MM.1S (cell line): ENCODE data around the gene AVL9.

Source experiments
- DNase-seq: peaks from one replicate; pipeline ENCODE4 v3.0.0-alpha.2; 2015
- H2AFZ ChIP-seq: fragments of 300-600 bp; sonication (generic); 2 replicates; pipeline ENCODE4 v1.6.0; 2016; ENCODE audit warnings: antibody characterized with exemption, low read length
- H3F3A ChIP-seq: fragments of 300-600 bp; sonication (generic); 2 replicates; pipeline ENCODE4 v1.6.1; 2016; ENCODE audit warnings: mild to moderate bottlenecking, antibody characterized with exemption, low read length, moderate library complexity, mixed read lengths; ENCODE audit not compliant: insufficient read depth
- H3K27ac ChIP-seq: fragments of 300-600 bp; sonication (generic); 2 replicates; pipeline ENCODE4 v1.5.1; 2016; ENCODE audit warnings: mild to moderate bottlenecking, low read length
- H3K27me3 ChIP-seq: fragments of 300-600 bp; sonication (generic); replicated peaks from 2 replicates; pipeline ENCODE4 v1.6.0; 2016; ENCODE audit warnings: low read length; ENCODE audit not compliant: insufficient read depth
- H3K36me3 ChIP-seq: fragments of 300-600 bp; sonication (generic); replicated peaks from 2 replicates; pipeline ENCODE4 v1.6.1; 2016; ENCODE audit warnings: mild to moderate bottlenecking, low read length, mixed read lengths; ENCODE audit not compliant: insufficient read depth
- H3K4me1 ChIP-seq: fragments of 300-600 bp; sonication (generic); 2 replicates; pipeline ENCODE4 v1.6.1; 2016; ENCODE audit warnings: low read length, mixed read lengths
- H3K4me2 ChIP-seq: fragments of 300-600 bp; sonication (generic); 2 replicates; pipeline ENCODE4 v1.6.0; 2016; ENCODE audit warnings: low read depth, low read length
- H3K4me3 ChIP-seq: fragments of 300-600 bp; sonication (generic); 2 replicates; pipeline ENCODE4 v1.5.1; 2016; ENCODE audit warnings: low read length, mixed read lengths
- H3K79me2 ChIP-seq: fragments of 300-600 bp; sonication (generic); 2 replicates; pipeline ENCODE4 v1.6.1; 2016; ENCODE audit warnings: mixed run types, low read length, mixed read lengths
- H3K9ac ChIP-seq: fragments of 300-600 bp; sonication (generic); 2 replicates; pipeline ENCODE4 v1.6.1; 2016; ENCODE audit warnings: low read length, mixed read lengths
- H3K9me2 ChIP-seq: fragments of 300-600 bp; sonication (generic); replicated peaks from 2 replicates; pipeline ENCODE4 v1.6.1; 2016; ENCODE audit warnings: mild to moderate bottlenecking, low read length, mixed read lengths; ENCODE audit not compliant: insufficient read depth
- H3K9me3 ChIP-seq: fragments of 300-600 bp; sonication (generic); replicated peaks from 2 replicates; pipeline ENCODE4 v1.6.1; 2016; ENCODE audit warnings: mild to moderate bottlenecking, low read length, mixed read lengths; ENCODE audit not compliant: insufficient read depth
- H4K20me1 ChIP-seq: fragments of 300-600 bp; sonication (generic); 2 replicates; pipeline ENCODE4 v1.6.1; 2016; ENCODE audit warnings: mild to moderate bottlenecking, low read length, moderate library complexity, mixed read lengths; ENCODE audit not compliant: insufficient read depth
- EZH2 ChIP-seq: fragments of 300-600 bp; sonication (generic); optimal IDR thresholded peaks from 2 replicates; pipeline ENCODE3; 2017; ENCODE audit warnings: low read depth, mild to moderate bottlenecking, antibody characterized with exemption, low read length, mixed read lengths
- EZH2phosphoT487 ChIP-seq: fragments of 300-600 bp; sonication (generic); IDR thresholded peaks from 2 replicates; pipeline ENCODE4 v1.6.1; 2018; ENCODE audit warnings: antibody characterized with exemption, low read length
- TF ChIP-seq, protein P1 (sequence below): fragments of 300-600 bp; sonication (generic); IDR thresholded peaks from 2 replicates; pipeline ENCODE4 v1.5.1; 2016; ENCODE audit warnings: antibody characterized with exemption, low read length, mixed read lengths

The AVL9 gene

DNA sequence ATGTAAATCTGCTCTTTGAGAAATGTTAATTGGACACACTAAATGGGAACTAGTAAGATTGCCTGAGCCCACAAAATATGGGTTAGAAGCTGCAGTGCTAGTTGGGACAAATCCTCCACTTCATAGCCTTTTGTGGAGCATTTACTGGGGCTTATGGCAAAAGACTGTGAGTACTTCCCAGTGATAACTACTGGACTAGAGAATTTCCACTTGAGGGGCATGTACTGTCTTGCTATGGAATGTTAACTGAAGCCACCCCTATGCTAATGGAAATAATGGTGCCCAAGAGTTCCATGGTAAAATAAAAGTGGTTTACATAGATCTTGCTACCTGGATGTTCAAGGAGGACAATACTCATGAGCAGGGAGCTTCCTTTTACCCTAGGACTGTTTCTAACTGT lies 29.3 kb downstream of the AVL9 start:
- Histone ChIP-seq H3F3A (no peaks in the 10 kb centered on the region), H3K27ac (no peak overlapping the region), H4K20me1 (peaks cover 4% of the 10 kb centered on the region; the same call in 1 of the 2 replicates), H3K4me1 (no peaks in the 10 kb centered on the region), H2AFZ (no peak overlapping the region), H3K4me3 (no peak overlapping the region), H3K9me2 (no peaks in the 10 kb centered on the region), H3K27me3 (no peaks in the 10 kb centered on the region), H3K4me2 (no peak overlapping the region), H3K36me3 (no peaks in the 10 kb centered on the region), H3K79me2 (peaks cover 23% of the 10 kb centered on the region), H3K9me3 (no peaks in the 10 kb centered on the region), H3K9ac (no peak overlapping the region)
- no peak for TF ChIP-seq EZH2phosphoT487
- TF ChIP-seq, protein P1, sequence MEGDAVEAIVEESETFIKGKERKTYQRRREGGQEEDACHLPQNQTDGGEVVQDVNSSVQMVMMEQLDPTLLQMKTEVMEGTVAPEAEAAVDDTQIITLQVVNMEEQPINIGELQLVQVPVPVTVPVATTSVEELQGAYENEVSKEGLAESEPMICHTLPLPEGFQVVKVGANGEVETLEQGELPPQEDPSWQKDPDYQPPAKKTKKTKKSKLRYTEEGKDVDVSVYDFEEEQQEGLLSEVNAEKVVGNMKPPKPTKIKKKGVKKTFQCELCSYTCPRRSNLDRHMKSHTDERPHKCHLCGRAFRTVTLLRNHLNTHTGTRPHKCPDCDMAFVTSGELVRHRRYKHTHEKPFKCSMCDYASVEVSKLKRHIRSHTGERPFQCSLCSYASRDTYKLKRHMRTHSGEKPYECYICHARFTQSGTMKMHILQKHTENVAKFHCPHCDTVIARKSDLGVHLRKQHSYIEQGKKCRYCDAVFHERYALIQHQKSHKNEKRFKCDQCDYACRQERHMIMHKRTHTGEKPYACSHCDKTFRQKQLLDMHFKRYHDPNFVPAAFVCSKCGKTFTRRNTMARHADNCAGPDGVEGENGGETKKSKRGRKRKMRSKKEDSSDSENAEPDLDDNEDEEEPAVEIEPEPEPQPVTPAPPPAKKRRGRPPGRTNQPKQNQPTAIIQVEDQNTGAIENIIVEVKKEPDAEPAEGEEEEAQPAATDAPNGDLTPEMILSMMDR: no peak
- no peak for TF ChIP-seq EZH2
- no peak for DNase-seq

DNA sequence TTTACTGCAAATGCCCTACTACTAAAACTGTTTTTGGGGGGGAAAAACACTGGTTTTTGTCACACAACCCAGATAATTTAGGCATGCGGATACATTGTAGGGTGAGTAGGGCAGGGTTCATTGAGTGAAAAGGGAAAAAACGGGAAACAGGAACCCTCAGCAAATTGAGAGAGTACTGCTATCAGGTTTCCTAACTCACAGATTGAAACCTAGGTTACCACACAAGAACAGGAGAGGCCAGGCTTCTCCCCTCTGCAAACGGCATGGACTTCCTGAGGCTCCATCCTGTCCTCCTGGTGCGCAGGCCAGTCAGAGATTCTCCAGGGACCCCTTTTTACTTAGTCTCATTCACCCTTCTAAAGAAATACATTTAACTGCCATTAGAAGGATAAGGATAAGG lies 30.6 kb downstream of the AVL9 start:
- TF ChIP-seq EZH2 (no peak), EZH2phosphoT487 (no peak)
- TF ChIP-seq, protein P1: no peak
- Histone ChIP-seq H3K4me2 (no peak overlapping the region), H3K27me3 (no peaks in the 10 kb centered on the region), H3K9ac (no peak overlapping the region), H3K79me2 (peaks cover 11% of the 10 kb centered on the region), H2AFZ (no peak overlapping the region), H3K4me1 (no peaks in the 10 kb centered on the region), H3F3A (no peaks in the 10 kb centered on the region), H3K9me2 (no peaks in the 10 kb centered on the region), H3K9me3 (no peaks in the 10 kb centered on the region), H3K36me3 (no peaks in the 10 kb centered on the region), H3K27ac (no peak overlapping the region), H3K4me3 (no peak overlapping the region), H4K20me1 (peaks cover 4% of the 10 kb centered on the region; the same call in 1 of the 2 replicates)
- no peak for DNase-seq

DNA sequence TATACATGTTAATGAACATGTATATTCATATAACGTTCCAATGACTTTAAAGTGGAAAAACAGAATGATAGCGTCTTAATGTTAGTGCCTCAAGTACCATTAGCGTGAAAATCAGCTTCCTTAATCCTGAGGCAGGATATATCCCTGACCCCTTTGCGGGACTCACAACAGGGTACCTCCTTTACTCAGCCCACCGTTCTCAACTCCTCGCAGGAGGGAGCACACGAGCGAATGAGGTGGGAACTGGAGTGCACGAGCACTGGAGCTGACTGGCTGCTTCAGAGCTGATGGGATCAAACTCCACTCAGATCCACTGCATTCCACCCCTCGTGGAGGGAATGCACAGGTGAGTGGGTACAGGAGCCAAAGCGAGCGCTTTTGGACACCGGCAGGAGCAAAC lies 36.1 kb downstream of the AVL9 start:
- Histone ChIP-seq H3F3A (no peaks in the 10 kb centered on the region), H3K4me1 (no peaks in the 10 kb centered on the region), H3K4me3 (no peak overlapping the region), H3K27me3 (no peaks in the 10 kb centered on the region), H3K9ac (no peak overlapping the region), H3K27ac (no peak overlapping the region), H3K9me3 (no peaks in the 10 kb centered on the region), H2AFZ (no peak overlapping the region), H3K9me2 (no peaks in the 10 kb centered on the region), H3K4me2 (no peak overlapping the region), H3K79me2 (0 out of 2 replicates have a peak, but pooled peaks cover 10% of the 10 kb centered on the region), H3K36me3 (no peaks in the 10 kb centered on the region), H4K20me1 (no peaks in the 10 kb centered on the region)
- no peak for DNase-seq
- TF ChIP-seq EZH2 (no peak), EZH2phosphoT487 (no peak)
- TF ChIP-seq, protein P1: no peak

DNA sequence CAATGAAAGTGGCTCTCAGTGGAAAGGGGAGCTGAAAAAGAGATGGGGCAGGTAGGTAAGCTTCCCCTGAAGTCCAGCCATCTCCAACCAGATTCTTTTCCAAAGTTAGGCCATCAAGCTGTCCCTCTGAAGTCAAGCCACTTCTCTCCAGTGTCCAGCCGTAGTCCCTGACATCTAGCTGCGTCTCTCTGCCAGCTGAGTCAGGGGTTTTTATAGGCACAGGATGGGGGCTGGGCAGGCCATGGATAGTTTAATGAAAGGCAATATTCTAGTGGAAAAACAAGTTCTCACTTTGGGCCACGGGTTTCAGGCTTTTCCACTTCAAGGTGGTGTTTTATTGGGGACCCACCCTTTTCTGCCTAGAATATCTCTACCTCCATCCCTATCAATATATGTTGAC lies 36.8 kb downstream of the AVL9 start:
- TF ChIP-seq, protein P1: no peak
- TF ChIP-seq EZH2 (no peak), EZH2phosphoT487 (no peak)
- Histone ChIP-seq H3K4me2 (no peak overlapping the region), H3K9ac (no peak overlapping the region), H3K9me3 (no peaks in the 10 kb centered on the region), H3K27ac (no peak overlapping the region), H3K9me2 (no peaks in the 10 kb centered on the region), H3K4me1 (no peaks in the 10 kb centered on the region), H3K36me3 (no peaks in the 10 kb centered on the region), H2AFZ (no peak overlapping the region), H3K4me3 (no peak overlapping the region), H4K20me1 (no peaks in the 10 kb centered on the region; the same call in 1 of the 2 replicates), H3K79me2 (peaks cover 17% of the 10 kb centered on the region; the same call in 1 of the 2 replicates), H3F3A (no peaks in the 10 kb centered on the region), H3K27me3 (no peaks in the 10 kb centered on the region)
- no peak for DNase-seq
